Muscle layer of duodenum (tissue), 2 donors: ENCODE data around the gene ROBO1.

ENCODE experiments used
- H3K27ac ChIP-seq: one replicate; pipeline ENCODE4 v1.7.0; 2013; ENCODE audit warnings: mild to moderate bottlenecking, low read length
- H3K27me3 ChIP-seq: one replicate; pipeline ENCODE4 v1.7.0; 2013; ENCODE audit warnings: low read depth, mild to moderate bottlenecking, control low read depth, low read length
- H3K36me3 ChIP-seq, 2 donors: one replicate each; pipeline ENCODE4 v1.7.0; 2013; ENCODE audit warnings: low read length in 2 of 2, control low read depth in 1 of 2, mild to moderate bottlenecking in 1 of 2; ENCODE audit not compliant: insufficient read depth in 2 of 2, control insufficient read depth in 1 of 2
- H3K4me1 ChIP-seq, 2 donors: one replicate each; pipeline ENCODE4 v1.7.0; 2013; ENCODE audit warnings: low read length in 2 of 2, mild to moderate bottlenecking in 2 of 2, control low read depth in 1 of 2, moderate library complexity in 1 of 2; ENCODE audit not compliant: insufficient read depth in 2 of 2, control insufficient read depth in 1 of 2
- H3K4me3 ChIP-seq, 2 donors: one replicate each; pipeline ENCODE4 v1.7.0; 2013; ENCODE audit warnings: low read length in 2 of 2, low read depth in 1 of 2, mild to moderate bottlenecking in 1 of 2
- H3K9me3 ChIP-seq, 2 donors: one replicate each; pipeline ENCODE4 v1.7.0; 2013; ENCODE audit warnings: low read length in 2 of 2, control low read depth in 1 of 2, mild to moderate bottlenecking in 1 of 2; ENCODE audit not compliant: control insufficient read depth in 1 of 2
- donor health status: healthy.

The ROBO1 gene

DNA sequence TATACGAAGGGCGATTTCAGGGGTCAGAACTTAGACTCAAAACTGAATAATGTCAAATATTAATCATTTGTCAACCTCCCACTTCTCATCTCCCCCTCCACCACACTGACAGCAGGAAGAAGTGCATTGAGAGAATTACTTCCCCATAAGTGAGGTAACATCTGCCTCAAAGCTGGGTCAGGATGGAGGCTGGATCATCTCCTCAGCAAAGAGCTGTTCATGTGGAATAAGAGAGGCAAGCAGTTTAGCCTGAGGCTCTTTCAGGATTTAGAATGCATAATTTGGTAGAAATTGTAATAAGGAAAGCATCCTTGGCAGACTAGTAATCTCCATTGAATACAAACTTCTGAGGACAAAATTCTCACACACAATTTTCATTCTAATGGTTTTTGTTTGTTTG is 512.1 kb downstream of the ROBO1 start:
- no peak overlapping the region for H3K4me3 ChIP-seq
- H3K36me3 ChIP-seq = no peaks in the 10 kb centered on the region
- H3K9me3 ChIP-seq = no peaks in the 10 kb centered on the region
- no peak overlapping the region for H3K27ac ChIP-seq
- no peaks in the 10 kb centered on the region for H3K4me1 ChIP-seq
- no peaks in the 10 kb centered on the region for H3K27me3 ChIP-seq

DNA sequence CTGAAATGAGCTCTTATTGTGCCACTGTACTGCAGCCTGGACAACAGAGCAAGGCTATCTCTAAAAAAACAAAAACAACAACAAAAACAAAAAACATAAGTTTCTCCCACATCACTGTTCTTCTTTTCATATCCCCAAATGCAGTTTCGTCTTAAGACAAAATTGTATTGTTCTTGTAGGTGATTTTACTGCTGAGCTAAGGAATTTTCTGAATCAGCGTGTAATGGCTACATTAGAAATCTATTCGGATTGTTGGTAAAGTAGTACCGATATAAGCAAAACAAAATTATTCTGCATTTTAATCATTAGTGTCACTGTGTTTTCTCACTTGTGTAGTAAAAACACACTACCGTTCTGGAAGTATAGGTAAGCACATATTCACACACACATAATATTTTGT is 512.5 kb downstream of the ROBO1 start:
- Histone ChIP-seq H3K9me3 (no peaks in the 10 kb centered on the region), H3K27me3 (no peaks in the 10 kb centered on the region), H3K4me1 (no peaks in the 10 kb centered on the region), H3K27ac (no peak overlapping the region), H3K36me3 (no peaks in the 10 kb centered on the region), H3K4me3 (no peak overlapping the region)

DNA sequence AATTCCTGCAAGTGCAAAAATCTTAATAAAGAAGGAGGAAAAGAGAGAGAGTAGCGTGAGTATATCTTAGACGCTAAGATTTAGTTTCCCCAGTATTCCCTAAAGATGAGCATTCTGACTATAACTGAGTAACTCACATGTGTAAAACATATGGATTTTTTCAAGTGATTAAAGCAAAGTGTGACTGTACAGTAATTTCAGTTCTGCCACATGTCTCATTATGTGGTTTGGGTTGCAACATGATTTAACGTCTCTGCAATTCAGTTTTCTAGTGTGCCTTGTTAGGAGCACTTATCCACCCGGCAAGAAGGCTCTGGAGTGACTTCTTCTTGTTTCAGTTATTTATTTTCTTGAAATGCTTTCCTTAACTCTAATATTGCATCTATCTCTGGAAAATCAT is 514.1 kb downstream of the ROBO1 start:
- Histone ChIP-seq H3K27me3 (no peaks in the 10 kb centered on the region), H3K27ac (no peak overlapping the region), H3K4me3 (no peak overlapping the region), H3K4me1 (no peaks in the 10 kb centered on the region), H3K36me3 (no peaks in the 10 kb centered on the region), H3K9me3 (no peaks in the 10 kb centered on the region)

DNA sequence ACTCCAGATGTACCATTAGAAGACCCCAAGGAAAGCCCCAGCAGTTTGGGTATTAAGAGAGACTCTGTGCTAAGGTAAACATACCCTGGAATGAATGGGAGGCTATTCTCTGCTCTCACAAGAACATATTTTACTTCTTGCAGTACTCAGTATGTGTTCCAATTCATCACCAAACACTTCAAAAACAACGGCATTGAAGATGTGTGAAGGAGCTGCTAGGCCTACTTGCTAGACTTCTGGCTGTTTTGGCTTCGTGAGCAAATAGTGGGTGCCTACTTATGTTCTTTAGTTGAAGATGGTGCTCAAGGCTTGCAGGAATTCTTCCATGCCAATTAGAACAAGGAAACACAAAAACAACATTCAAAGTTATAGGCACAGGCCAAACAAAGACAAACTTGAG is 514.5 kb downstream of the ROBO1 start:
- Histone ChIP-seq H3K36me3 (no peaks in the 10 kb centered on the region), H3K4me3 (no peak overlapping the region), H3K4me1 (no peaks in the 10 kb centered on the region), H3K27me3 (no peaks in the 10 kb centered on the region), H3K9me3 (no peaks in the 10 kb centered on the region), H3K27ac (no peak overlapping the region)

DNA sequence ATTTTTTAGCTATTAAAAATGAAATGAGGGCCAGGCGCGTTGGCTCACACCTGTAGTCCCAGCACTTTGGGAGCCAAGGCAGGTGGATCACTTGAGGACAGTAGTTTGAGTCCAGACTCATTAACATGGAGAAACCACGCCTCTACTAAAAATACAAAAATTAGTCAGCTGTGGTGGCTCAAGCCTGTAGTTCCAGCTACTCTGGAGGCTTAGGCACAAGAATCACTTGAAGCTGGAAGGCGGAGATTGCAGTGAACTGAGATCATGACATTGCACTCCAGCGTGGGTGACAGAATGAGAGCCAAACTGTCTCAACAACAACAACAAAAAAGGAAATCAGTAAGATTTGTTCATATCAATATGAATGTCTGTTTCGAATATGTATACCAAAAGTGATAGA is 517.1 kb downstream of the ROBO1 start:
- H3K36me3 ChIP-seq = no peaks in the 10 kb centered on the region
- no peaks in the 10 kb centered on the region for H3K27me3 ChIP-seq
- H3K9me3 ChIP-seq = no peaks in the 10 kb centered on the region
- peaks cover 0 to 9% of the 10 kb centered on the region in 2 donors for H3K4me1 ChIP-seq
- no peak overlapping the region for H3K4me3 ChIP-seq
- H3K27ac ChIP-seq = no peak overlapping the region

DNA sequence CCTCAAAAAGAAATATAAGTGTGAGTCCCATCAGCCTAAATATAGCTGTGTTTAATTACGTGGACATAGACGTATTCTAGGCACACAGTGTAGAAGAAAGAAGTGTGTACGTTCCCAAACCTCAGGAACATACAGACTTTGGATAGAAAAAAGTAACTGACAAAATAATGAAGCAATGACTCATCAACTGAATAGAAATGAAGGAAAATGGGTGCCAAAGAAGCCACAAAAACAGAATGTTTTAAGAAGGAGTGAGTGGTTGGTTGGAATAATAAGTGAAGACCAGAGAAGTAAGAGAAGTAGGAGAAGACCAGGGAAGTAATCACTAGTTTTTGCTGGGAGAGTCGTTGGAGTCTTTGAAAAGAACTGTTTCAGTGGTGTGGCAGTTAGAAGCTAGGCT is 518.1 kb downstream of the ROBO1 start:
- no peaks in the 10 kb centered on the region for H3K9me3 ChIP-seq

DNA sequence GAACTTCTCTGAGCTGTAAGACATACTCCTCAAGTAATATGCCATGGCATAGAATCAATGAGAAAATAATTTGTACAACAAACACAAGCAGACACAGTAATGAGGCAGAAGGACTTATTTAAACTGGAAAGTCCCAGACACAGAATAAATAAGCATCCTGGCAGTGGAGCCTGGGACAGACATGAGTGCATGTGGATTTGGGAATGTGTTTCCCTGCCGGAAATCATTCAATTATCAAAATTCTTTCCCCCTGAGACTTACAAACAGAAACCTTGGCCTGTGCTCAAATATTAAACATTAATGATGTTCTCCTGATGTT is 520.1 kb downstream of the ROBO1 start:
- Histone ChIP-seq H3K36me3 (no peaks in the 10 kb centered on the region), H3K9me3 (peaks cover 0 to 2% of the 10 kb centered on the region in 2 donors), H3K27me3 (no peaks in the 10 kb centered on the region), H3K4me3 (peak overlapping the region; percentile 4 to 21), H3K4me1 (peaks cover 0 to 9% of the 10 kb centered on the region in 2 donors), H3K27ac (peak overlapping the region; percentile 42)

More for the DNA sequence above, 518.1 kb downstream of the ROBO1 start:
- Histone ChIP-seq H3K4me1 (peaks cover 0 to 9% of the 10 kb centered on the region in 2 donors), H3K27ac (no peak overlapping the region), H3K4me3 (no peak overlapping the region), H3K36me3 (no peaks in the 10 kb centered on the region), H3K27me3 (no peaks in the 10 kb centered on the region)

DNA sequence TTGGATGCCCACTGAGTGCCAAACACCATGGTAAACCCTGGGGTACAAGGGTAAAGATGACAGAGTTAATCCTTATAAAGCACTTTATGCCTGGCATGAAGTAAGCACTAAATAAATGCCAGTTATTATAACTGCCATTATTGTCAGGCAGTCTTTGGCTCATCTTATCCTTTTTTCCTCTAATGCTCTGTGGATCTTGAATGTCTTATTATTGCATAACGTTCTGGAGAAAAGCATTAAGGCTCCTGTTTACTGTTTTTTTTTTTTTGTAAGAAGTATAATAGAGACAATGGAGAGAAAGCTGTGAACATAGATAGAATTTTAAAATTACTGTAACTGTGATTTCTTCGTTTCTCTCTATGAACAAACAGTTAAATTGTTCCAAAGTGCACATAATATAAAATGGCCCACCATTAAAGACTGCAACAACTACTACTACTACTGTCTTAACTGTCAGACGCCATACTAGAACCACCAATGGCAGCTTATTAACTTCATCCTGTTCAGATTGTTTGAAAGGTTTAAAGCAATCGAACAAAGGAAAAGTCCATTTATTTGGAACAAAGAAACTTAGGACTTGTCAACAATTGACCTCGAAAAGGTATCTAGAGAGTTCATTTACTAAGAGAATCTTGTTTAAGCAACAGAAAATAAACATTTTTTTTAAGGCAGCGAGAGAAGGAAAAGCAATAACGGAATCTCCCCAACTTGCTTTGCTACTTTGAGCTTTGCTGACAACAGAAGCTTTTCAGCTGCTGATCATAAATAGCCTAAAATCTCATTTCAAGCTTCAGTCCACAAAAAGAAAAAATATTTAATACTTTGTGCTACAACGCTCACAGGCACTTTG is 520.7 kb downstream of the ROBO1 start:
- Histone ChIP-seq H3K27me3 (no peaks in the 10 kb centered on the region), H3K4me1 (peaks cover 0 to 9% of the 10 kb centered on the region in 2 donors), H3K36me3 (no peaks in the 10 kb centered on the region), H3K27ac (peak overlapping the region; percentile 42), H3K9me3 (peaks cover 0 to 3% of the 10 kb centered on the region in 2 donors), H3K4me3 (peak overlapping the region; percentile 4 to 21)

DNA sequence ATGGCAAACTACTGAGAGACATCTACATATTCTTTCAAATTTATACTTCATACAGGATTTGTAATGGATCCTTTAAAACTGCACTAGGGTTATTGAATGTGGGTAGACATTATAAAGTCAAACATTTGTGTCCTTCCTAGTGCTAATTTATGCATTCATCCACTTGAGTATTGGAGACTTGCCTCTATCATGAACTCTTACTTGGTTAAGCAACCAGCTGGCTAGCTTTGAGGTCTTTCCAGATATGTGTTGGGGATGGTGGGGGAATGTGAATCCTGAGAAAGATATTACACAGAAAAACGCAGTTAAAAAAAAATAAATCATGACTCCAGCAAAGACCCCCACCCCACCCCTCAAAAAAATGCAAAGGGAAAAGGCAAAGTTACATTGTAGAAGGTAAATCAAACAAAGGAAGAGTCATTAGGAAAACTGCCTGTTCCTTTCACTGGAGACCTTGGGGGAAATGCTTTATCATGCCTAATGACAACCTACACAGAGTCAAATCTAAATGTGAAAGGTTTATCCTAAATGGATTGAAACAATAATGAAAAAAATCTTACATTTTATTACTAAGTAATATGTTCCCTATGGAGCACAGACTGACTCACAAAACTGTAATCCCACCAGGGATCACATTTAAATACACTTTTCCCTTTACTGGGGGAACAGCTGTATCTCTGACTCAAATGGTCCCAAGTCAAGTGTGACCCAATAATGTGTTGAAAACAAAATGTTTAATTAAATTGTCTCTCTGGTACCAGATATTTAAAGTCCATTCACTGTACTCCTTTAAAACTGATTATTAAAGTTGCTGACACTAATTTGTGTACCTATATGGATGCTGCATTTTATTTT is 522.3 kb downstream of the ROBO1 start:
- H3K27ac ChIP-seq = no peak overlapping the region
- peaks cover 0 to 9% of the 10 kb centered on the region in 2 donors for H3K4me1 ChIP-seq
- H3K27me3 ChIP-seq = no peaks in the 10 kb centered on the region
- H3K9me3 ChIP-seq = peaks cover 3 to 7% of the 10 kb centered on the region in 2 donors
- no peak overlapping the region for H3K4me3 ChIP-seq
- H3K36me3 ChIP-seq = no peaks in the 10 kb centered on the region

DNA sequence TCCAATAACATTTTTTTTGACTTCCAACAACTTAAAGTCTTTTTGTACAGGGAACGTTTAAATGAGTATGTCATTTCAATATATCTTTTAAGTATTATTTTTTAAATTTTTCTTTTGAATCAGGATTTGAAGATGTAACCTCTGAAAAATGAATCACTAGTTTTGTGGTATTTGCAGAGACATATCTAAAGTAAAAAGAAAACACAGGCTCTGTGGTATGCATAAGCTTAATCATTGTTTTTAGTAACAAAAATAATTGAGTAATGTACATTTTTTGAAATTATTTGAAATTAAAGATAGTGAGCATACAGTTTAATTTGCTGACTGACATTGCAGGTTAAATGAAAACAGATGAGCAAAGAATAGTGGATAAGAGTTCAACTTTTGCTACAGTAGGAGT is 531.3 kb downstream of the ROBO1 start:
- H3K36me3 ChIP-seq = no peaks in the 10 kb centered on the region
- peaks cover 0 to 2% of the 10 kb centered on the region in 2 donors for H3K9me3 ChIP-seq
- H3K27ac ChIP-seq = no peak overlapping the region

DNA sequence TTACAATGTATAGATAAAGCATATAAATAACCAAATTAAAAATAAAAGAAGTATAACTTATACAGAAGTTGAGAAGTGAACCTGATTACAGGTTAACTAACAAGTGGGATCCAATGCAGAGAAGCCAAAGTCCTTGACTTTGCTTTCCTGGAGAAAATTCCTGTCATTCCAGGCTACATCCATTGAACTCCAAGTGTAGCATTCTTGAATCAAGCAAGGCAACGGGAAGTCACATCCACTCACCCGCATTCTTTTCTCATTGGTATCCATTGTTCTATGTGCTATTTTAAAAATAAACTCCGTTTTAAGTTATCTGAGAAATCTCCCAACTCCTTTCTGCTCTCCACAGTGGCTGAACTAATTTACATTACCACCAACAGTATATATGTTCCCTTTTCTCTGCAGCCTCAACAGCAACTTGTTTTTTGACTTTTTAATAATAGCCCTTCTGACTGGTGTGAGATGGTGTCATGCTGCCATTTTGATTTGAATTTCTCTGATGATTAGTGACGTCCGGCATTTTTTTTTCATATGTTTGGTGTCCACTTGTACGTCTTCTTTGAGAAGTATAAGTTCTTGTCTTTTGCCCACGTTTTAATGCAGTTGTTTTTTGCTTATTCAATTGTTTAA is 534.3 kb downstream of the ROBO1 start:
- H3K4me1 ChIP-seq = no peaks in the 10 kb centered on the region
- H3K36me3 ChIP-seq = no peaks in the 10 kb centered on the region
- H3K27me3 ChIP-seq = no peaks in the 10 kb centered on the region
- H3K27ac ChIP-seq = no peak overlapping the region
- H3K9me3 ChIP-seq = peaks cover 0 to 2% of the 10 kb centered on the region in 2 donors
- H3K4me3 ChIP-seq = no peak overlapping the region

More for the DNA sequence above, 531.3 kb downstream of the ROBO1 start:
- no peaks in the 10 kb centered on the region for H3K4me1 ChIP-seq
- H3K4me3 ChIP-seq = no peak overlapping the region
- no peaks in the 10 kb centered on the region for H3K27me3 ChIP-seq
